ENCODE data around the gene HPSE2. TPM values are rescaled to one million over a fixed set of nuclear protein-coding genes. Genes with fewer than 3 reads are reported as not detected.

HPSE2 gene
- total RNA-seq, 4 donors from 2014 or later = 0.57 to 3.6 (median 1.5) TPM

- TF ChIP-seq CTCF (IDR thresholded peaks at IDR 0.05) (no peak), POLR2A (IDR thresholded peaks at IDR 0.05) (no peak)
- DNase-seq (ENCODE audit: low spot score in 2 of 2) = no peak
- no peak overlapping the region for H3K4me3 ChIP-seq (ENCODE audit: low read depth, poor library complexity, severe bottlenecking)
- intact Hi-C loops (cut with DNase I; ENCODE audit: low total_unique reads) = no loop called here
These were observed 598.7 kb downstream of the HPSE2 start for GRCh38 chr10:98636921-98637329.

- no peak overlapping the region for H3K4me3 ChIP-seq (ENCODE audit: low read depth, poor library complexity, severe bottlenecking)
- intact Hi-C loops (cut with DNase I; ENCODE audit: low total_unique reads) = no loop called here
- 74 to 75% methylated on average over 7 of the region's 7 CpGs for WGBS, 2 donors
- TF ChIP-seq POLR2A (IDR thresholded peaks at IDR 0.05) = no peak
- no peak for TF ChIP-seq CTCF (IDR thresholded peaks at IDR 0.05)
- DNase-seq (ENCODE audit: low spot score in 2 of 2) = no peak
These were observed 603.0 kb downstream of the HPSE2 start for GRCh38 chr10:98632456-98633150.

GRCh38 chr10:98628206-98628605, 607.4 kb downstream of the HPSE2 start:
- DNase-seq (ENCODE audit: low spot score in 2 of 2) = no peak
- intact Hi-C loops (cut with DNase I; ENCODE audit: low total_unique reads) = no loop called here
- H3K4me3 ChIP-seq (ENCODE audit: low read depth, poor library complexity, severe bottlenecking) = no peak overlapping the region
- TF ChIP-seq CTCF (IDR thresholded peaks at IDR 0.05) (no peak), POLR2A (IDR thresholded peaks at IDR 0.05) (no peak)
- WGBS, 2 donors = 70% methylated on average over 1 of the region's 1 CpG

- TF ChIP-seq CTCF (IDR thresholded peaks at IDR 0.05) = no peak
- no peak for TF ChIP-seq POLR2A (IDR thresholded peaks at IDR 0.05)
- 80 to 88% methylated on average over 1 of the region's 1 CpG for WGBS, 2 donors
- intact Hi-C loops (cut with DNase I; ENCODE audit: low total_unique reads) = no loop called here
- DNase-seq (ENCODE audit: low spot score in 2 of 2) = no peak
- no peak overlapping the region for H3K4me3 ChIP-seq (ENCODE audit: low read depth, poor library complexity, severe bottlenecking)
These were observed 607.9 kb downstream of the HPSE2 start for GRCh38 chr10:98627711-98628110.

GRCh38 chr10:98624963-98625362, 610.7 kb downstream of the HPSE2 start:
- 43 to 51% methylated on average over 2 of the region's 2 CpGs for WGBS, 2 donors
- intact Hi-C loops (cut with DNase I; ENCODE audit: low total_unique reads) = no loop called here
- no peak for TF ChIP-seq CTCF (IDR thresholded peaks at IDR 0.05)
- no peak for TF ChIP-seq POLR2A (IDR thresholded peaks at IDR 0.05)
- no peak for DNase-seq (ENCODE audit: low spot score in 2 of 2)
- H3K4me3 ChIP-seq (ENCODE audit: low read depth, poor library complexity, severe bottlenecking) = no peak overlapping the region

- DNase-seq (ENCODE audit: low spot score in 2 of 2) = no peak
- H3K4me3 ChIP-seq (ENCODE audit: low read depth, poor library complexity, severe bottlenecking) = no peak overlapping the region
- WGBS, 2 donors = 82% methylated on average over 3 of the region's 3 CpGs
- TF ChIP-seq CTCF (IDR thresholded peaks at IDR 0.05) (no peak), POLR2A (IDR thresholded peaks at IDR 0.05) (no peak)
- intact Hi-C loops (cut with DNase I; ENCODE audit: low total_unique reads) = no loop called here
These were observed 612.5 kb downstream of the HPSE2 start for GRCh38 chr10:98623176-98623575.
